HEK293 (cell line): ENCODE measurements around the gene DIS3L2.

Experiments
- CTCF ChIA-PET: fragments of 350-600 bp; formaldehyde crosslinking; extraction: SDS; loops from one replicate; lab custom pipeline; 2021; ENCODE audit warnings: antibody characterized with exemption; lab: Yijun Ruan, JAX
- POLR2A ChIA-PET: fragments of 300-600 bp; formaldehyde crosslinking; extraction: SDS; loops from one replicate; lab custom pipeline; 2020; ENCODE audit warnings: antibody characterized with exemption, inconsistent platforms; lab: Yijun Ruan, JAX
- H3K27ac ChIP-seq: fragments of 200-500 bp; sonication (Bioruptor generic); 2 replicates; pipeline ENCODE4 v1.5.1; 2014; ENCODE audit warnings: low read depth, low read length, control low read depth, inconsistent platforms; ENCODE audit errors: extremely low read depth
- H3K36me3 ChIP-seq, 2 experiments: fragments of 200-500 bp in 1 of 2; sonication (Bioruptor generic) in 1 of 2; 1 replicate in 1 of 2; 2 replicates in 1 of 2; pipeline ENCODE4 v1.5.1; 2014 to 2017; ENCODE audit warnings: inconsistent platforms in 2 of 2, low read length in 2 of 2; ENCODE audit not compliant: control insufficient read depth in 2 of 2, insufficient read depth in 1 of 2
- H3K4me1 ChIP-seq: fragments of 200-500 bp; sonication (Bioruptor generic); 2 replicates; pipeline ENCODE4 v1.5.1; 2014; ENCODE audit warnings: mild to moderate bottlenecking, low read length, inconsistent platforms; ENCODE audit not compliant: control insufficient read depth, insufficient read depth
- H3K4me3 ChIP-seq: 2 replicates; pipeline ENCODE4 v1.5.1; 2011; ENCODE audit warnings: low read depth, mild to moderate bottlenecking, control low read depth, low read length, moderate library complexity
- H3K9me3 ChIP-seq: fragments of 200-500 bp; sonication (Bioruptor generic); 2 replicates; pipeline ENCODE4 v1.5.1; 2014; ENCODE audit warnings: low read depth, low read length, inconsistent platforms; ENCODE audit not compliant: control insufficient read depth, insufficient read depth
- ATF2 ChIP-seq: fragments of 450-650 bp; formaldehyde crosslinking; IDR thresholded peaks from 2 replicates; pipeline ENCODE4 v1.5.1; 2016; ENCODE audit warnings: missing biosample characterization, missing genetic modification characterization, low read depth
- CTCF ChIP-seq: fragments of 450-650 bp; formaldehyde crosslinking; IDR thresholded peaks from 2 replicates; pipeline ENCODE4 v1.5.1; 2016; ENCODE audit warnings: missing biosample characterization, missing genetic modification characterization
- KLF10 ChIP-seq: fragments of 450-650 bp; IDR thresholded peaks from 2 replicates; pipeline ENCODE4 v1.5.1; 2018; ENCODE audit warnings: missing biosample characterization, mild to moderate bottlenecking, missing genetic modification characterization
- MYNN ChIP-seq: fragments of 450-650 bp; formaldehyde crosslinking; IDR thresholded peaks from 2 replicates; pipeline ENCODE4 v1.5.1; 2016; ENCODE audit warnings: missing biosample characterization, missing genetic modification characterization, borderline replicate concordance
- PATZ1 ChIP-seq: fragments of 450-650 bp; formaldehyde crosslinking; IDR thresholded peaks from 2 replicates; pipeline ENCODE4 v1.5.1; 2016; ENCODE audit warnings: missing biosample characterization, missing genetic modification characterization
- PBX3 ChIP-seq: sonication (generic); formaldehyde crosslinking; IDR thresholded peaks from 2 replicates; pipeline ENCODE4 v1.8.1; 2022; ENCODE audit warnings: mild to moderate bottlenecking, moderate library complexity, missing genetic modification reagents
- SALL2 ChIP-seq: fragments of 450-650 bp; formaldehyde crosslinking; IDR thresholded peaks from 2 replicates; pipeline ENCODE4 v1.5.0; 2017; ENCODE audit warnings: missing biosample characterization, mild to moderate bottlenecking, missing genetic modification characterization, borderline replicate concordance
- YY1 ChIP-seq: fragments of 450-650 bp; formaldehyde crosslinking; IDR thresholded peaks from 2 replicates; pipeline ENCODE4 v1.5.1; 2018; ENCODE audit warnings: missing biosample characterization, missing genetic modification characterization
- YY2 ChIP-seq: fragments of 450-650 bp; formaldehyde crosslinking; IDR thresholded peaks from 2 replicates; pipeline ENCODE4 v1.5.1; 2016; ENCODE audit warnings: missing biosample characterization, missing genetic modification characterization
- ZBTB17 ChIP-seq: fragments of 450-650 bp; formaldehyde crosslinking; IDR thresholded peaks from 2 replicates; pipeline ENCODE4 v1.5.1; 2016; ENCODE audit warnings: missing biosample characterization, missing genetic modification characterization
- ZFP37 ChIP-seq: fragments of 450-650 bp; formaldehyde crosslinking; IDR thresholded peaks from 2 replicates; pipeline ENCODE4 v1.5.1; 2016; ENCODE audit warnings: missing biosample characterization, missing genetic modification characterization
- ZNF155 ChIP-seq: fragments of 450-650 bp; formaldehyde crosslinking; IDR thresholded peaks from 2 replicates; pipeline ENCODE4 v1.5.1; 2016; ENCODE audit warnings: missing biosample characterization, missing genetic modification characterization
- ZNF214 ChIP-seq: fragments of 450-650 bp; formaldehyde crosslinking; IDR thresholded peaks from 2 replicates; pipeline ENCODE4 v1.5.1; 2017; ENCODE audit warnings: missing biosample characterization, mild to moderate bottlenecking, missing genetic modification characterization, borderline replicate concordance
- ZNF239 ChIP-seq: fragments of 450-650 bp; formaldehyde crosslinking; IDR thresholded peaks from 2 replicates; pipeline ENCODE4 v1.5.1; 2016; ENCODE audit warnings: missing biosample characterization, missing genetic modification characterization
- ZNF341 ChIP-seq: fragments of 450-650 bp; formaldehyde crosslinking; IDR thresholded peaks from 2 replicates; pipeline ENCODE4; 2016; ENCODE audit warnings: low read depth, missing biosample characterization, missing genetic modification characterization
- ZNF404 ChIP-seq: fragments of 450-650 bp; formaldehyde crosslinking; IDR thresholded peaks from 2 replicates; pipeline ENCODE4 v1.5.1; 2017; ENCODE audit warnings: missing biosample characterization, missing genetic modification characterization
- ZNF501 ChIP-seq: fragments of 450-650 bp; formaldehyde crosslinking; IDR thresholded peaks from 2 replicates; pipeline ENCODE4 v1.5.1; 2016; ENCODE audit warnings: missing biosample characterization, missing genetic modification characterization
- ZNF530 ChIP-seq: fragments of 450-650 bp; formaldehyde crosslinking; IDR thresholded peaks from 2 replicates; pipeline ENCODE4 v1.5.1; 2016; ENCODE audit warnings: low read depth, missing biosample characterization, missing genetic modification characterization
- ZNF548 ChIP-seq: fragments of 450-650 bp; formaldehyde crosslinking; IDR thresholded peaks from 2 replicates; pipeline ENCODE4 v1.5.1; 2016; ENCODE audit warnings: missing biosample characterization, missing genetic modification characterization
- ZNF596 ChIP-seq: fragments of 450-650 bp; IDR thresholded peaks from 2 replicates; pipeline ENCODE4 v1.5.0; 2018; ENCODE audit warnings: missing biosample characterization, mild to moderate bottlenecking, missing genetic modification characterization, moderate library complexity
- ZNF610 ChIP-seq: fragments of 450-650 bp; formaldehyde crosslinking; IDR thresholded peaks from 2 replicates; pipeline ENCODE4 v1.5.1; 2016; ENCODE audit warnings: missing biosample characterization, missing genetic modification characterization, borderline replicate concordance
- ZNF76 ChIP-seq: fragments of 450-650 bp; formaldehyde crosslinking; IDR thresholded peaks from 2 replicates; pipeline ENCODE4; 2016; ENCODE audit warnings: low read depth, missing biosample characterization, missing genetic modification characterization, borderline replicate concordance
- ZNF776 ChIP-seq: fragments of 450-650 bp; formaldehyde crosslinking; IDR thresholded peaks from 2 replicates; pipeline ENCODE4 v1.5.0; 2017; ENCODE audit warnings: missing biosample characterization, missing genetic modification characterization, borderline replicate concordance
- ZNF785 ChIP-seq: fragments of 450-650 bp; formaldehyde crosslinking; IDR thresholded peaks from 2 replicates; pipeline ENCODE4 v1.5.1; 2016; ENCODE audit warnings: missing biosample characterization, missing genetic modification characterization
- ZNF791 ChIP-seq: fragments of 450-650 bp; formaldehyde crosslinking; IDR thresholded peaks from 2 replicates; pipeline ENCODE4 v1.5.1; 2016; ENCODE audit warnings: missing biosample characterization, missing genetic modification characterization
- ZNF830 ChIP-seq: fragments of 450-650 bp; IDR thresholded peaks from 2 replicates; pipeline ENCODE4 v1.5.0; 2018; ENCODE audit warnings: missing biosample characterization, missing genetic modification characterization, low read depth, mild to moderate bottlenecking, moderate library complexity

The DIS3L2 gene

GRCh38 chr2:232203166-232203891, 241.8 kb downstream of the DIS3L2 start:
- POLR2A ChIA-PET: no interaction called here
- no peak overlapping the region for H3K4me3 ChIP-seq
- no peak for TF ChIP-seq ZNF785 (tag by site-specific recombination)
- no peak for TF ChIP-seq PBX3 (CRISPR knock-in tag)
- TF ChIP-seq ZNF830 (tag by site-specific recombination): no peak
- no peak for TF ChIP-seq ATF2 (tag by site-specific recombination)
- TF ChIP-seq PATZ1 (tag by site-specific recombination): no peak
- no peak for TF ChIP-seq YY1 (tag by site-specific recombination)
- no peak for TF ChIP-seq ZNF530
- TF ChIP-seq SALL2 (tag by site-specific recombination): no peak
- no peak for TF ChIP-seq ZNF610 (tag by site-specific recombination)
- no peak for TF ChIP-seq MYNN
- no peak for TF ChIP-seq CTCF (tag by site-specific recombination)
- no peak for TF ChIP-seq ZNF155 (tag by site-specific recombination)
- no peak for TF ChIP-seq ZNF776 (tag by site-specific recombination)
- no peak for TF ChIP-seq ZNF596 (tag by site-specific recombination)
- no peak for TF ChIP-seq ZNF501
- no peak for TF ChIP-seq ZBTB17 (tag by site-specific recombination)
- no peak for TF ChIP-seq ZNF214 (tag by site-specific recombination)
- TF ChIP-seq, all 188 proteins: peak for 0
- Histone ChIP-seq H3K4me1 (no peaks in the 10 kb centered on the region), H3K9me3 (no peaks in the 10 kb centered on the region), H3K36me3 (no peaks in the 10 kb centered on the region), H3K27ac (no peak overlapping the region)
- CTCF ChIA-PET: interaction anchor here (0.6 to 1.0 kb wide), 2 partner anchors 236 to 253 kb away, joined by 4 to 7 read pairs; no protein-coding TSS in a partner anchor

- no peaks in the 10 kb centered on the region for H3K36me3 ChIP-seq
- no peak overlapping the region for H3K4me3 ChIP-seq
- H3K4me1 ChIP-seq: no peaks in the 10 kb centered on the region
- H3K27ac ChIP-seq: no peak overlapping the region
- POLR2A ChIA-PET: no interaction called here
- H3K9me3 ChIP-seq: no peaks in the 10 kb centered on the region
- TF ChIP-seq ZNF791 (tag by site-specific recombination): no peak
- TF ChIP-seq ZNF830 (tag by site-specific recombination): no peak
- TF ChIP-seq ZNF214 (tag by site-specific recombination): no peak
- TF ChIP-seq ZNF404 (tag by site-specific recombination): no peak
- no peak for TF ChIP-seq ZFP37 (tag by site-specific recombination)
- no peak for TF ChIP-seq YY2
- no peak for TF ChIP-seq ZNF341 (tag by site-specific recombination)
- TF ChIP-seq ZNF76 (tag by site-specific recombination): no peak
- TF ChIP-seq ZNF239 (tag by site-specific recombination): no peak
- TF ChIP-seq ZNF548 (tag by site-specific recombination): no peak
- no peak for TF ChIP-seq KLF10 (tag by site-specific recombination)
- CTCF ChIA-PET: interaction anchor here (0.6 to 1.0 kb wide), 2 partner anchors 235 to 253 kb away, joined by 4 to 7 read pairs; no protein-coding TSS in a partner anchor
These were observed 242.4 kb downstream of the DIS3L2 start for GRCh38 chr2:232203936-232204335.
